ENCODE measurements around the gene PRSS12. TPM values are rescaled to one million over a fixed set of nuclear protein-coding genes. Genes with fewer than 3 reads are reported as not detected.

The PRSS12 gene
- total RNA-seq, 2 donors from 2014 or later: 1.7 to 43.0 TPM

DNA sequence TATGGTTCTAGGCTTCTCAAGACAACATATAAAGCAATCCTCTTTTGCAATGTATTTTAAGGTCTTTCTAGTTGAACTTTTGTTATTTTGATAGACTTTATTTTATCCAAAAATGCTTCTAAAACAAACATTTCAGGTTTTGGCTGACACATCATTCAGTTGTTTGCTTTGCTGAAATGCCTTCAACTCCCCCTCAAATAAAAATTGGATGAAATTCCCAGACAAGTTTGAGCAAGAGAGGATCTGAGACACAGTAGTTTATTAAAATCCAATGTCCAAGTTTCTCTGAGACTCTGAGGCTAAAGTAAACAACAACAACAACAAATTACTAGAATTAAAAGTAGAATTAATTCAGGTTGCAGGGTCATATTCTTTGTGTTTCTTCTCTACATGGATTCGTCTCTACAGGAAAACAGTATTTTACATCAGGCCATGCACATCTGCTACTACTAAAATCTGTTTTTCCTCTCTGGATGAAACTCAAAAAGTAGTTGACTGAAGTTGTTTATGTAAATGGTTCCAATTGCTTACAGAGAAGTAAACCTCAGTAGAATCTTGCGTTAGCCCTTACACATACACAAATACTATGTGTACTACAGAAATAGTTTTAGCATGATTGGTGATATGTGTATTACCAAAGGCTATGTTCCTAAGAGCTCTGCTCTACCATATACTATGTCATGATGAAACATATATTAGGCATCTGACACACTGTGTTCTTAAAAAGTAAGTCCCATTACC lies 64.9 kb downstream of the PRSS12 start:
- H3K4me1 ChIP-seq (replicated peaks): no peaks in the 10 kb centered on the region
- H3K27me3 ChIP-seq (replicated peaks; ENCODE audit: insufficient read depth): no peaks in the 10 kb centered on the region
- WGBS: 66% methylated on average over 2 of the region's 2 CpGs
- no peaks in the 10 kb centered on the region for H3K9me3 ChIP-seq
- H3K36me3 ChIP-seq: no peaks in the 10 kb centered on the region
- no peak for TF ChIP-seq POLR2A (IDR thresholded peaks at IDR 0.05)
- no peak for TF ChIP-seq CTCF (IDR thresholded peaks at IDR 0.05)
- no peak for TF ChIP-seq POLR2AphosphoS5 (IDR thresholded peaks at IDR 0.05)
- intact Hi-C loops (cut with DNase I): no loop called here
- DNase-seq (ENCODE audit: low spot score): no peak
- H3K4me3 ChIP-seq: no peak overlapping the region
- H3K27ac ChIP-seq: no peak overlapping the region

- Histone ChIP-seq H3K27ac (no peak overlapping the region), H3K9me3 (no peaks in the 10 kb centered on the region), H3K36me3 (no peaks in the 10 kb centered on the region), H3K4me1 (replicated peaks) (no peaks in the 10 kb centered on the region), H3K27me3 (replicated peaks; ENCODE audit: insufficient read depth) (no peaks in the 10 kb centered on the region), H3K4me3 (no peak overlapping the region)
- 65% methylated on average over 3 of the region's 3 CpGs for WGBS
- intact Hi-C loops (cut with DNase I): no loop called here
- TF ChIP-seq POLR2AphosphoS5 (IDR thresholded peaks at IDR 0.05) (no peak), CTCF (IDR thresholded peaks at IDR 0.05) (no peak), POLR2A (IDR thresholded peaks at IDR 0.05) (no peak)
- no peak for DNase-seq (ENCODE audit: low spot score)
Observed at GRCh38 chr4:118286685-118287084, 66.1 kb downstream of the PRSS12 start.

DNA sequence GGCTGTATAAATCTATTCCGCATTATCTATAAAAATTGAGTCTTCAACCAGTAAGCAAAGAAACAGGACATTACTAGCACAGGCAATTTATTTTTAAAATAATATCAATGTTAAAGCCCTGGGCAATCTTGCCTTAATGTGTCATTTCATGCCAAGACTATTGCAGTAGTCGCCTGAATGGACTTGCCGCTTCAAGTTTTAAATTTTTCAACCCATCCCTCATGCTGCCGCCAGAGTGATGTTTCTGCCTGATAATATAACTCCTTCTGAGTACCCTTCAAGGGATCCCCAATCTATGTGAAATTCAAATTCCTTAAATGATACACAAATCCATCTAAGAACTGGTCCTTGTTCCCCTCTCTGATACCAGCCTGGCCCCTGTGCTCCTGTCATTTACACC lies 66.9 kb downstream of the PRSS12 start:
- TF ChIP-seq CTCF (IDR thresholded peaks at IDR 0.05) (no peak), POLR2AphosphoS5 (IDR thresholded peaks at IDR 0.05) (no peak), POLR2A (IDR thresholded peaks at IDR 0.05) (no peak)
- Histone ChIP-seq H3K27me3 (replicated peaks; ENCODE audit: insufficient read depth) (no peaks in the 10 kb centered on the region), H3K4me3 (no peak overlapping the region), H3K9me3 (no peaks in the 10 kb centered on the region), H3K4me1 (replicated peaks) (no peaks in the 10 kb centered on the region), H3K36me3 (no peaks in the 10 kb centered on the region), H3K27ac (no peak overlapping the region)
- intact Hi-C loops (cut with DNase I): no loop called here
- 94% methylated on average over 4 of the region's 4 CpGs for WGBS
- DNase-seq (ENCODE audit: low spot score): no peak

GRCh38 chr4:118284169-118284568 lies 68.6 kb downstream of the PRSS12 start:
- Histone ChIP-seq H3K27me3 (replicated peaks; ENCODE audit: insufficient read depth) (no peaks in the 10 kb centered on the region), H3K36me3 (no peaks in the 10 kb centered on the region), H3K4me1 (replicated peaks) (peaks cover 6% of the 10 kb centered on the region), H3K27ac (no peak overlapping the region), H3K9me3 (no peaks in the 10 kb centered on the region), H3K4me3 (no peak overlapping the region)
- intact Hi-C loops (cut with DNase I): no loop called here
- no peak for DNase-seq (ENCODE audit: low spot score)
- WGBS: 82% methylated on average over 3 of the region's 3 CpGs
- TF ChIP-seq POLR2A (IDR thresholded peaks at IDR 0.05): no peak
- no peak for TF ChIP-seq CTCF (IDR thresholded peaks at IDR 0.05)
- TF ChIP-seq POLR2AphosphoS5 (IDR thresholded peaks at IDR 0.05): no peak

DNA sequence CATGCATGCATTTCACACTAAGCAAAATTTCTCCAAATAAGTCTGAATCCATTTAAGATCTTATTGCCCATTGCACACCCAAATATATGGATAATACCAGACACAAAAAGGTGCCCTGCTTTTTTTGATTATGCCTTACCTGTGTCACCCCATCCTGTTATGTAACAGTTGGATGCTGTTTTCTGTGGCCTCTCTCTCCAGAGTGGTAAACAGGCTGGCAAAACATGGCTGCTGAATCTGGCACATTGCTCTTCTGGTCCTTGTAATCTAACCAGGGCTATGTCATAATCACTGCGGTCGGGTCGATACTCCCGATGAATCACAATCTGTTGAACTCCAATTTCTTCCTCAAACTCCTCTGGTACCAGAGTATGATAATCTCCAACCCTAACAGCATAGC lies 70.1 kb downstream of the PRSS12 start:
- 67% methylated on average over 4 of the region's 4 CpGs for WGBS
- Histone ChIP-seq H3K27ac (no peak overlapping the region), H3K9me3 (no peaks in the 10 kb centered on the region), H3K4me1 (replicated peaks) (peaks cover 6% of the 10 kb centered on the region), H3K36me3 (no peaks in the 10 kb centered on the region), H3K27me3 (replicated peaks; ENCODE audit: insufficient read depth) (no peaks in the 10 kb centered on the region), H3K4me3 (no peak overlapping the region)
- TF ChIP-seq POLR2A (IDR thresholded peaks at IDR 0.05) (no peak), CTCF (IDR thresholded peaks at IDR 0.05) (no peak), POLR2AphosphoS5 (IDR thresholded peaks at IDR 0.05) (no peak)
- no peak for DNase-seq (ENCODE audit: low spot score)
- intact Hi-C loops (cut with DNase I): no loop called here
